Adrenal gland (tissue), 5 donors: ENCODE results near the gene PPP1R9B.

Source experiments
- POLR2A ChIP-seq, 2 donors: fragments of 450-650 bp; IDR thresholded peaks; one replicate each; pipeline ENCODE4 v1.6.1; 2017; ENCODE audit warnings: antibody characterized with exemption in 2 of 2, mild to moderate bottlenecking in 2 of 2, moderate library complexity in 1 of 2
- TF ChIP-seq, protein P1 (sequence below), 6 experiments: fragments of 450-650 bp in 4 of 6; fragments of 200-600 bp in 2 of 6; sonication (generic) in 1 of 6; IDR thresholded peaks; 1 replicate in 5 of 6; 2 replicates in 1 of 6; pipeline versions ENCODE4 v1.5.1 to v1.8.0; 2016 to 2021; ENCODE audit warnings: antibody characterized with exemption in 6 of 6, mild to moderate bottlenecking in 2 of 6, moderate library complexity in 1 of 6
- donor health status: DM: no; HTN: no; CAD: no.

DNA sequence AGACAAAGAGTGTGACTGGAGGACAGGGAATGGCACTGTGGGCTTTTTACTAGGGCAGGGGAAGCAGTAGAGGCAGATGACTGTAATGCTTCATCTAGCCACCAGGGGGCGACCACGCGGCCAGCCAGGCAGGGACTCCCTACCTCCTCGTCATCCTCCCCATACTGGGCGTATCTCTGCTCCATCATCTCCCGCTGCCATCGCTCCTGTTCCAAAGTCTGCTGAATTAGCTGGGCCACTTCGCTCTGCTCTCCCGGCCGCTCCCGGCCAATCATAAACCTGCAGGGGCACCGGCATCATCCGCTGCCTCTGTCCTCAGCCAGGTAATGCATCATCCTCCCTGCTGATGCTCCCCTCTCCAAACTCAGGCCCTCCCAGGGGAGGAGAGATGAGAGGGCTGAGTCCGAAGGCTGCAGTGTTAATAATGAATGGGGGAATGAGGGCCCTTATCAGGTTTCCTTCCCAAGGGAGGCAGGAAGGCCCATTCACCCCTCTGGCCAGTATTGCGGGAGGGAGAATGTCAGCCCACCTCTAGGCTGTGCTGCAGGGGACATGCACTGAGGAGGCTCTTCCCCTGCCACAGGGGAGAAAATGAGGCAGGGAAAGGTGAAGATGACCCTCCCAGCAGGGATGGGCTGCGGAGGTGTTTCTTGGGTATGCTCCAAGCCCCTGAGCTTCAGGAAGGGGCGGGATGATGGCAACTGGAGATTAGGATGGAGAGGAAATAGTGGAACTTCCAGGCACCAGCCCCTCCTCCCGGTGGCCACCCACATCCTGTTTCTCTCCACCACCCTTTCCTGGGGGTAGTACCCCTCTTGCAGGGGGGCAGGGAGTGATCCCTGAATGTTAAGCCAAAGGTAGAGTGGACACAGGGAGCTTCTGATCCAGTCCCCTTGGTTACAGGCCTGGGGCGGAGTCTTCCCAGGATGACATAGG lies 10.3 kb downstream of the PPP1R9B start:
- TF ChIP-seq, protein P1, sequence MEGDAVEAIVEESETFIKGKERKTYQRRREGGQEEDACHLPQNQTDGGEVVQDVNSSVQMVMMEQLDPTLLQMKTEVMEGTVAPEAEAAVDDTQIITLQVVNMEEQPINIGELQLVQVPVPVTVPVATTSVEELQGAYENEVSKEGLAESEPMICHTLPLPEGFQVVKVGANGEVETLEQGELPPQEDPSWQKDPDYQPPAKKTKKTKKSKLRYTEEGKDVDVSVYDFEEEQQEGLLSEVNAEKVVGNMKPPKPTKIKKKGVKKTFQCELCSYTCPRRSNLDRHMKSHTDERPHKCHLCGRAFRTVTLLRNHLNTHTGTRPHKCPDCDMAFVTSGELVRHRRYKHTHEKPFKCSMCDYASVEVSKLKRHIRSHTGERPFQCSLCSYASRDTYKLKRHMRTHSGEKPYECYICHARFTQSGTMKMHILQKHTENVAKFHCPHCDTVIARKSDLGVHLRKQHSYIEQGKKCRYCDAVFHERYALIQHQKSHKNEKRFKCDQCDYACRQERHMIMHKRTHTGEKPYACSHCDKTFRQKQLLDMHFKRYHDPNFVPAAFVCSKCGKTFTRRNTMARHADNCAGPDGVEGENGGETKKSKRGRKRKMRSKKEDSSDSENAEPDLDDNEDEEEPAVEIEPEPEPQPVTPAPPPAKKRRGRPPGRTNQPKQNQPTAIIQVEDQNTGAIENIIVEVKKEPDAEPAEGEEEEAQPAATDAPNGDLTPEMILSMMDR (IDR thresholded peaks at IDR 0.05), result peak; percentile 90 to 97 (median 94)
- TF ChIP-seq POLR2A (IDR thresholded peaks at IDR 0.05), result no peak
